SIG-M5 treated with dmso at 0.1 percent for 504 hours (cell line): ENCODE measurements around the gene MTX1.
"Not testable (repeated sequence)": the region's sequence is repeated elsewhere in the genome, so short reads cannot be mapped to it uniquely, and the experiment has no call there.

Experiments
- DNase-seq: peaks from one replicate; lab custom pipeline; 2025; ENCODE audit not compliant: unreplicated experiment; lab: John Stamatoyannopoulos, UW

MTX1 gene

GRCh38 chr1:155188268-155188667 is 20.2 kb upstream of the MTX1 start:
- DNase-seq = no peak

- DNase-seq = not testable (repeated sequence)
These were observed 18.6 kb upstream of the MTX1 start for GRCh38 chr1:155189926-155190325.

- DNase-seq = no peak
These were observed 16.6 kb upstream of the MTX1 start for GRCh38 chr1:155191904-155192303.

- peak; percentile 73 for DNase-seq
These were observed 15.9 kb upstream of the MTX1 start for GRCh38 chr1:155192346-155193274.

- DNase-seq = peak; percentile 88
These were observed 15.1 kb upstream of the MTX1 start for GRCh38 chr1:155193275-155193990.

- not testable (repeated sequence) for DNase-seq
These were observed 14.6 kb upstream of the MTX1 start for GRCh38 chr1:155193991-155194240.

GRCh38 chr1:155195201-155196102 is 13.0 kb upstream of the MTX1 start:
- DNase-seq = no peak

- no peak for DNase-seq
These were observed 12.2 kb upstream of the MTX1 start for GRCh38 chr1:155196103-155196892.

GRCh38 chr1:155196893-155197638 is 11.4 kb upstream of the MTX1 start:
- no peak for DNase-seq

- no peak for DNase-seq
These were observed 10.5 kb upstream of the MTX1 start for GRCh38 chr1:155197901-155198546.

- DNase-seq = no peak
These were observed 10.0 kb upstream of the MTX1 start for GRCh38 chr1:155198547-155198906.

GRCh38 chr1:155199792-155200191 is 8.7 kb upstream of the MTX1 start:
- DNase-seq = no peak

GRCh38 chr1:155200920-155201319 is 7.6 kb upstream of the MTX1 start:
- DNase-seq = no peak

- no peak for DNase-seq
These were observed 6.3 kb upstream of the MTX1 start for GRCh38 chr1:155202198-155202597.

GRCh38 chr1:155202731-155203515 is 5.6 kb upstream of the MTX1 start:
- DNase-seq = no peak

GRCh38 chr1:155205035-155205434 is 3.5 kb upstream of the MTX1 start:
- DNase-seq = no peak

GRCh38 chr1:155205969-155206593 is 2.4 kb upstream of the MTX1 start:
- DNase-seq = no peak
